DLD1 (cell line): ENCODE results near the gene CLHC1.
"Not testable (repeated sequence)": the region's sequence is repeated elsewhere in the genome, so short reads cannot be mapped to it uniquely, and the experiment has no call there.

Source experiments
- in situ Hi-C: cut with HindIII; loops from 2 replicates; pipeline ENCODE4 v1.10.0; 2017; ENCODE audit warnings: low sequenced_read_pairs

CLHC1 gene

GRCh38 chr2:55155206-55155605 lies 76.9 kb downstream of the CLHC1 start:
- in situ Hi-C loops = no loop called here

GRCh38 chr2:55154525-55155030 lies 77.5 kb downstream of the CLHC1 start:
- in situ Hi-C loops = no loop called here

DNA sequence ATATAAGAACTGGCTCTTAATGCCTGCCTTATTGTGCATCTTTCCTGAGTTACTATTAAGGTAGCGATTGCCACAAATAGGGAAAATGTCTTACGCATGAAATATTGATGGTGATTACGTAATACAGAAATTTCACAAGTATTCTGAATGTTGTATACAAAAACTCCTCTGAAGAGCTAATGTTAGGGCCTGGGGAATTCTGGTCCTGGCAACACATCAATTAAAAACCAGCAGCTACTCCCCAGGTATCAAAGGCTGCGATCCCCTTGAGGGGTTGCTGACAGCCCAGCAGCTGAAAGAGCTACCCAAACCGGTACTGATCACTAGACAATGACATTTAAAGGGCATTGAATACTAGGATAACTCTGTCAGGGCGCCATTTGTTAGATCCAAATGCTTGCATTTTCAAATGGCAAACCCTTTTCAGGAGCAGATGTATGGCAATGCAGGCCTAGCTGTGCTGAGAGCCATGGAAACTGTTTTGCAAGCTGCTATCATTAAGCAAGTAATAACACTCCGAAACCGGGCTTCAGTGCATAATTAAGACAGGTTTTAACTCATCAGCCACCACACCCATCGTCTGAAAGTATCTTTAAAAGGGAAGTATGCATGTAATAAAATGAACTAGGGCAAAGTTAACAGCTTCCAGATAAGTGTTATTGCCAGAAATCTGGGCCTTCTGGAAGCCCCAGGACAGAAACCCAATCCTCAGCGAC lies 78.4 kb downstream of the CLHC1 start:
- in situ Hi-C loops = no loop called here

- in situ Hi-C loops = no loop called here
These were observed 79.3 kb downstream of the CLHC1 start for GRCh38 chr2:55152475-55153412.

- in situ Hi-C loops = no loop called here
These were observed 80.2 kb downstream of the CLHC1 start for GRCh38 chr2:55151733-55152433.

DNA sequence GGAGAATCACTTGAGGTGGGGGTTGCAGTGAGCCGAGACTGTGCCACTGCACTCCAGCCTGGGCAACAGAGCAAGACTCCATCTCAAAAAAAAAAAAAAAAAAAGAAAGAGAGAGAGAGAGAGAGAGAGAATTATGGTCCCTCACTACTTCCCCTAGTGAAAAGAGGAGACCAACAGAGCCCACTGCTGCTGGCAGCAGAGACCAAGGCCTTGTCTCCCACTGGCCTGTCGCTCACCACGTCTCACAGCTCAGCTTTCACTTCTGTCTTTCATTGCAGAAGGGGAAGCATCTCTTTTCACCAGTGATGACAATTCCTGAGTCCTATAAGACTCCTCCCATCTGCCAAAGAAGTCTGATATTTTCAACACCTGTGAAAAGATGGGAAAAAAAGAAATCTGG lies 81.3 kb downstream of the CLHC1 start:
- in situ Hi-C loops = no loop called here

- in situ Hi-C loops = no loop called here
These were observed 83.8 kb downstream of the CLHC1 start for GRCh38 chr2:55148269-55148668.

- in situ Hi-C loops = no loop called here
These were observed 84.6 kb downstream of the CLHC1 start for GRCh38 chr2:55147531-55147930.

- in situ Hi-C loops = no loop called here
These were observed 85.1 kb downstream of the CLHC1 start for GRCh38 chr2:55147041-55147440.

DNA sequence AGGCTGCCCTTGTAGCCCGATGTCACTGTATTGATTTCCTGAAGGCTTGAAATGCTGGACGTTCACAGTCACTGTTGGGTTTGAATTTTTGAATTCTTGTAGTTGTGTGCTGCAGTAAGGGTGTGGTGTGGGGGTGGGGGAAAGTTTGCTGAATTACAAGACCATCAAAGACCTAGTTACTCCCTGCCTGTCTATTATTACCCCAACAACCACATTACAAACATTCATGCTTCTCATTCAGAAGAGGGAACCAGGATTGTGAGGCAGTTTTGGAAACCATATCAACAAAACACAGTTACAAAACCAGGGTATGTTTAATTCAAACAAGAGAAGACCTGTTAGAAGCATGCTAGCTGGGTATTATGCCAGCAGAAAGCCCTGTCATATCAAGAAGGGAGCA lies 85.8 kb downstream of the CLHC1 start:
- in situ Hi-C loops = no loop called here

- in situ Hi-C loops = no loop called here
These were observed 86.9 kb downstream of the CLHC1 start for GRCh38 chr2:55144922-55145820.

DNA sequence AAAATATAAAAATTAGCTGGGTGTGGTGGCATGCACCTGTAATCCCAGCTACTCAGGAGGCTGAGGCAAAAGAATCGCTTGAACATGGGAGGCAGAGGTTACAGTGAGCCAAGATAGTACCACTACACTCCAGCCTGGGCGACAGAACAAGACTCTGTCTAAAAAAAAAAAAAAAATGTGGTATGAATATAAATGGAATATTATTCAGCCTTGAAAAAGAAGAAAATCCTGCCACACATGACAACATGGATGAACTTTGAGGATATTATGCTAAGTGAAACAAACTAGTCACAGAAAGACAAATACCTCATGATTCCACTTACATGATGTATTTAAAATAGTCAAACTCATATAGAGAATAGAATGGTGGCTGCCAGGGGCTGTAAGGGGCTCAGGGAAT lies 88.4 kb downstream of the CLHC1 start:
- in situ Hi-C loops = not testable (repeated sequence)

DNA sequence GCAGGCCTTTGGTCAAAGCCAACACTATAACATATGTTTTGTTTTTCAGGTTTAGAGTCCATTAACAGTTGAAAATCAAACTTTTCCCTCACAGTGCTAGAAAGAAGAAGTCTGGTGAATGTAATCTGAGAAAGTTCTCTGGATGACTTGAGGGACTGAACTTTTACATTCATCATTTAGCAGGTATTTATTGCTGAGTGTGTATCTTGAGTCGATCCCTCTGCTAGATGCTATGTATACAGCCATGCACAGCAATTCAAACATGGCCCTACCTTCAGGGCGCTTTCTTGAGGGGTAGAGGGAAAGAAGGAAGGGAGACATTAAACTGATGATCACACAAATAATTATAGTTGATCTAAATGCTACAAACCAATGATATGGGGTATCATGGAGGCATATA lies 89.6 kb downstream of the CLHC1 start:
- in situ Hi-C loops = no loop called here

- in situ Hi-C loops = no loop called here
These were observed 90.3 kb downstream of the CLHC1 start for GRCh38 chr2:55141572-55142413.

DNA sequence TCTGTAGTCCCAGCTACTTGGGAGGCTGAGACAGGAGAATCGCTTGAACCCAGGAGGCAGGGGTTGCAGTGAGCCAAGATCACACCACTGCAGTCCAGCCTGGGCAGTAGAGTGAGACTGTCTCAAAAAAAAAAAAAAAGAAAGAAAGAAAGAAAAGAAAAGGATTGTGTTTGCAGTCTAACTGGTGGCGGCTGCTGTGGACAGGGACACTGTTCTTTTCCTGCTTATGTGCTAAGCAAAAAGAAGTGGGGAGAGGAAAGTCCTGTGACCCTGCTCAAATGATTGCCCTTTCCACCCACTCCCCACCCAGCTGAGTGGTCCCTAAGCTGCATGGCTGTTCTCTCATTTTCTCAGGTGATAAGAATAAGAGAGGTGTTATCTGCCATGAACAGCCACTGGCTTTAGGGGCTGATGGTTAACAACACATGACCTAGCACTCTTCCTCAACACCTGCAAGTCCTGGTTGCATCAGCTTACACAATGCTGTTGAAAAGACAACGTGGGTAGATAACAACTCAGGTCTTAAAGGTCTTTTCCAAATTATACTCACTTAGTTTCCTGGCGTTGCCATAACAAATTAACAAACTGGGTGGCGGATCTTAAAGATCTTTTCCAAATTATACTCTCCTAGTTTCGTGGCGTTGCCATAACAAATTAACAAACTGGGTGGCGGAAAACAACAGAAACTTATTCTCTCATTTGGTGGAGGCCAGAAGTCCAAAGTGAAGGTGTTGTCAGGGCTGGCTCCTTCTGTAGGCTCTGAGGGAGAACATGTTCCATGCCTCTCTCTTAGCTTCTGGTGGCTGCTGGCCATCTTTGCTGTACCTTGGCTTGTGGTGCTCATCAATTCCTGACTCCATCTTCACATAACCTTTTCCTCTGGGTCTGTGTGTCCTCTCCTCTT lies 91.5 kb downstream of the CLHC1 start:
- in situ Hi-C loops = no loop called here

DNA sequence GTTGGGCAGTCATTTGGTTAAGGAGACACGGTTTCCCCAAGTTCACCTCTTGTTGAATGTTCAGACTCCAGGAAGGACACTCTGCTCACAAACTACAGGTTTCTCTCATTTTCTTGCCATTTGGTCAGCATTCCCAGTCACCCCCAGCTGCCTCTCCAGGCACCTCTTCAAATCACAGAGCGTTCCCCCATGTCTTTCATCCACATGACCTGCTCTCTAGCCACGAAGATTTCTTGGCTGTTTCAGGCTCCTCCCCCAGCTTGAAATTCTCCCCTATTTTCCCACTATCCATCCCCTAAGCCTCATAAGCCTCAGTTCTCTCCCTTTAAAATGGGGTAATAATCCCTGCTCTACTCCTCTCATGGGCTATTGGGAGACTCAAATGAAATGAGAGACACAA lies 92.8 kb downstream of the CLHC1 start:
- in situ Hi-C loops = no loop called here

DNA sequence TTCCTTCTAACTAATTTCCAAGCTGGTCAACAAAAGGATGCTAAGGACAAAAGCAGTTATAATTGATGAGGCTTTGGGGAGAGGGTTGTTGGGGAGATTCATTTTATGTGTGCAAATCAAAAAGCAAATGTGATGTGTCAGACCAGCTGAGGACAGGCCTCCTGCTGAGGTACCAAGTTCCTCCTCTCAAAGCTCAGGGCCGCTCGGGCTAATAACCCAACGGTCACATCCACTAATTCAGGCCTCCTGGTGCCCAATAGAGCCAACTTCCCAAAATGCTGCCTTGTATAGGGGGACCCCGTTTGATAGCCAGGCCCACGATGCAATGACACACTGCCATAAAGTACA lies 93.2 kb downstream of the CLHC1 start:
- in situ Hi-C loops = no loop called here
